Activated CD4-positive, alpha-beta T cell treated with anti-CD3 and anti-CD28 coated beads for 4 hours (primary cell): ENCODE results near the gene LBH.

Experiments used
- DNase-seq, 2 donors: peaks; one replicate each; pipeline ENCODE4 v3.0.0-alpha.2; 2020

The LBH gene

DNA sequence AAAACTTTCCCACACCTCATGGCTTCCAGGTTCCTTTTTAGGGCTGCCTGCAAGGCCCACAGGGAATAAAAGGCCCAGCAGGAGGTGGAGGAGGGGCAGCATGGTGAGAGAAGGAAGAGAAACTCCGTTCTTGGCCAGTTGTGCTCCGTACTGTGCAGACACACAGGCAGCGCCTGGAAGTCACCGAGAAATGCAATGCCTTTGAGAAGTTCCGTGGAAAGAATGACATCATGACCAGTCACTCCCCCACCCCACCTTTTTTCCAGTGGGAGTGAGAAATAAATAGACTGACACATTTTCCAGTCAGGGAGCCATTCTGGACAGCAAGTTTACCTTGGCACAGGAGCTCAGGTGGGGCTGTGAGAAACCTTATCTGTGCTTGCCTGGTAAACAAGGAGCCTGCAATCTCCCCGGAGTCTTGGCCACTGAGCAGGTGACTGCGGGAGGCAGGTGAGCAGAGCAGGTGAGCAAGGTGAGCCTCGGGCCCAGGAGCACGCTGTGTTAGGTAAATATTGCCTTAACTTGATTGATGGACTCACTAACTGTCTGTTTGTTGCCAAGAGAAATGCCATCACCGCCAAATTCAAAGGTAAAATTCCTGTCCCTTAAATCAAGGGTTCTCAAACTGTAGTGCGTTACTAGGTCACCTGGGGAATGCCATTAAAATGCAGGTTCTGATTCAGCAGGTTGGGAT, 13.5 kb upstream of the LBH start:
- no peak for DNase-seq

DNA sequence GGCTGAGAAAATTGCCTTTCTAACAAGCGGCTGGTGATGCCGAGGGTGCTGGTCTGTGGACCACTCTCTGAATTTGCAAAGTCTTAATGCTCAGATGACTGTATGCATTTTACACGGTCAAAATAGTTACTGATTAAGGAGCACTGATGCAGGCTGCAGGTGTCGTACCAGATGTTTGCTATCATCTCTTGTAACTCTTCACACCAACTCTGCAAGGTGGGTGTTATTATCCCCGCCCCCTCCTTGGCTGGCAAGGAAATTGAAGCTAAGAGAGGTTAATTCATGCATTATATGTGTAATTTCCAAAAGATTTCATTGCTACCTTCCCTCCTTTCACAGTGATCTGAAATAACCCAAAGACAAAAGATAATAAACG, 13.0 kb upstream of the LBH start:
- DNase-seq: no peak

DNA sequence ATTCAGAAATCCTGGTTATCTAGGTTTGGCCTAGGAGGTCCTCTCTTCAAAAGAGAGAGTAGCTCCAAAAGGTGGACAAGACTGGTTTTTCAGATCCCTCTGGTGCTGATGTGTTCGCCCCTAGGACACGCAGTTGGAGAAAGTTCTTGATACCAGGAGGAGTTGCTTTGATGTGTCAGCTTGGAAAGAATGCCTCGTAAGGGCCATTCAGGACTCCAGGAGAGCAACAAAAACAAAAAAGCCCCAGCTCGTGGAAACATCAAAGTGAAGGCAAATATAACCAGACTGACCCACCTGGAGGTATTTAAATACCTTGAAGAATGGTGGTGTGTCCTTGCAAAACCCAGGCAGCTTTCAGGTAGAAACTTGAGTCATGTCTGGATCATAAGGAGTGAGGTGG, 12.5 kb upstream of the LBH start:
- no peak for DNase-seq

DNA sequence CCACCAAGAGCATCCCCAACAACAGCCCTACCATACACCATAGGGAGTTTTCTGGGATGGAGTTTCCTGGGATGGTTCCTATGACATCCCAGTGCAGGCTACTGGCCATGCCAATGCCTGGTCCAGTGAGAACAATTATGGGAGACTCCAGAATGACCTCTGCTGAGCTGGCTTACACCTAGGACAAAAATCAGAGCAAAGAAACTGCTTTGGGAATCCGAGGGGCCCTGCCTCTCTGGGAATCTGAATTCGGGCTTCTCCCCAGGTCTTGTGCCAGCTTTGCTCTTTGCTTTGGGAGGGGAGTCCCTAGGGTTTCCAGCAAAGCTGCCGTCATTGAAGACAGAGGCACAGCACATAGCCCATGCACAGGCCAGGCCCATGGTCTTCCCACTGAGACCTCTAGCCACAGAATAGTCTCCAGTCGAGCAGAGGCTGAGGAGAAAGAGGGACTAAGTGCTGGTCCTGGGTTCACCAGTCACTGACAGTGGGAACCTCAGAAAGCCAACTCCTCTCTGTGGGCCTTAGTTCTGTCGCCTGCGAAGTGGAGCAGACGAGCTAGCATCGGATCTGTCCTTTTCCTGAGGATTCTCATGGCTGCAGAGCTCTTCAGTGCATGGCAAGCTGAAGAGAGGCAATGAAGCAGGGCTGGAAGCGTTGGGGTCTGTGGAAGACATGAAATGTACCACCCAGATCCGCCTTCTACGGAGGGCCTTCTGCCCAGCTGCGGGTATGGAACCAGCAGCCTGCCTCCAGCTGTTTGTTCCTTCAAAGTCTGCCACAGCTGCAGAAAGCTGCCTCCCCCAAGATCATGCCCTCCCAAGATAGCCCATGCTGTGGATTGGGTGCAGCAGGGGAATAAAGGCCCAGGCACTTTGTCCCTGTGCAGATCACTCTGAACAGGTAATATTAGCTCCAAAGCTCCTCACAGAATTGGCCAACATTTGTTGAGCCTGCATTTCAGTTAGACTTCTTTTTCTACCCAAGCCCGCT, 11.2 kb upstream of the LBH start:
- DNase-seq: no peak

DNA sequence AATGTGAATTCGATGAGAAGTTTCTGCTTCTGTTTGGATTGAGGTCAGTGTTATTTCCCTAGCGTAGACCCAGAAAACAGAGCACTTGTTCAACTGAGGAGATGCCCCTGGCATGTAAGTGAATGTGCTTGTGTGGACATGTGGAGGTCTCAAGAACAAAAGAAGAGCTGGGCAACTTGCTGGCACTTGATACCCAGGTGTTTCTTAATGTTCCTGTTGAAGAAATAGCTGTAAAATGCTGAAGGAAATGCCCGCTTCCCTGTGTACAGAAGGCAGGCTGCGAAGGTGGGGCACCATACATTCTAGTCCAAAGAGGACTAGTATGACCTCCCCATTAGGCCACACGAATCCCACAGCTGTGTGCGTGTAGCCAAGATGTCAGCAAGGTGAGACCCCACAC, 9.8 kb upstream of the LBH start:
- no peak for DNase-seq

DNA sequence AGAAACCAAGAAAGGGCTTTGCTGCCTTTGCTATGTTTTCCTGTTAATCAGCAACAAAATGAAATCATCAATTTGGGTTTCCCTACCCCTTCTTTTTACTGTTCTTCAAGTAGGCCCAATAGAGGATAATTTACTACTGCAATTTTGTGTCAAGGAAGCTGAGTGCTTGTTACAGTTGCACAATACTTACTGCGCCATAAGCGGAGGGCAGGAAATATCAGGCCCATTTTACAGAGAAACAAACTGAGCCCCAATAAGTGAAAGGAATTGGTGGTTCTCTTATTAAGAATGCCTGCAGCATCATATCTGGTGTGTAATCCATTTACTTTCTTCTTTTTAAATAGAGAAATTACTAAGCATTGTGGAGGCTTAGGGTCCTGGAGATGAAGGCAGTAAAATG, 9.3 kb upstream of the LBH start:
- no peak for DNase-seq

DNA sequence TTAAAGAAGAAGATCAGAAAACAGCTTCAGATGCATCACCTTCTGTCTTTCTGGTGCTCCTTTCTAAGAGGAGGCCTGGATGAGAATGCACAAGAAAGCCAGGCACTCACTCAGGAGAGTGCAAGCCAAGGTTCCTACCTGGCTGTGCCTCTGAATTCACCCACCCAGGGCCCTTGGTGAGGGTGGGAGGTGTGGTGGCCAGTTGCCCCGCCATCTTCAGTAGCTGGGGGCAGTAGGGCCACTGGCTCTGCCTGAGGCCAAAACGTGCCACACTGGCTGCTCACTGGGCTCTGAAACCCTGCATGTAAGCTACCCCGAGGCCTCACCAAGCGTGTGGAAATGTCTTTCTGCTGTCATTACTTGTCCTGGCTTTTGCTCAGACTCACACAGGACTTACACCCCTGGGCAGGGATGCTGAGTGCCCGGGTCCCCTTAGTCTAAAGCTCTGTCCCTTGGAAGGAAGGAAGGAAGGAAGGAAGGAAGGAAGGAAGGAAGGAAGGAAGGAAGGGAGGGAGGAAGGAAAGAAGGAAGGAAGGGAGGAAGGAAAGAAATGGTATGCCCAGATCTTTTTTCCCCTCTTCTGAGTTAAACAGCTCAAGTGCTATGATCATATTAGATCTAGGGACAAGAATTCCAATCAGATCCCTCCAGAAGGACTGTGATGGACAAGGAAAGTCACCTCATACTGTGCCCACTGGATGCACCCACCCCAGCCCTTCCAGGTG, 8.5 kb upstream of the LBH start:
- no peak for DNase-seq

DNA sequence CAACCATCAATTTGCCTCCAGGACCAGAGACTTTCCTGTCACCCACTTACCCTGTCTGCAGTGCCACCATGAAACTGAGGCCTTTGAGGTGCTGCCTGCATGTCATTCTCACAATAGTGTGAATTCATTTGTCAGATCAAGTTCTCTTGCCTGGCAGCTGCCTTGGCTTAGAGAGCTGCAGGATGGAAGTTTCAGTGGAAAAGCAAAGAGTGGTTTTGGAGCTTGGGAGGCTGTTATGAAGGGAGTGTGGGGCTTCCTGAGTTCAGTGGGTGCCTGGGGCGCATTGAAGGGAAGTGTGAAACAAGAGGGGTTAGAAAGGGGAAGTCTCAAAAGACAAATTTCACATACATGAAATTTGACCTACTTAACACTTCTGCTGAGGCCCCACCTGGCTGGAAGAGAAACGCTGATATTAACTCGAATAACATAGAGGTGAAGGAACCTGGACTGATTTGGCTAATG, 7.9 kb upstream of the LBH start:
- DNase-seq: no peak

DNA sequence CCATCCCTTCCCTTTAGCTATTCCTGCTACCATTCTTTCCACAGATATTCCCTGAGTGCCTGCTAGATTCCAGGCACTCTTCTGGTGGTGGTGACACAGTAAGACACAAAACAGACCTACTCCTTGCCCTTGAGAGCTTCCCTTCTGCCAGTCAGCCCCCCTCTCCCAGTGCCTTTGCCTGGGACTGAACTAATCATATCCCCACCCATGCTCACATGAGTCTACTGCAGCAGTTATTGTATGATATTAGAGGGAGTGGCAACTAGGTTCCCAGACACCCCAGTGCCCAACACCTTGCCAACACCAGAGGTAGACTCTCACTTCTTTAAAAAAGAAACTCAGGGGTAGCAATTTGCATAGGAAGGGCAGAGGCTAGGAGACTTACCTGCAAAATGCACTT, 7.2 kb upstream of the LBH start:
- DNase-seq: no peak

DNA sequence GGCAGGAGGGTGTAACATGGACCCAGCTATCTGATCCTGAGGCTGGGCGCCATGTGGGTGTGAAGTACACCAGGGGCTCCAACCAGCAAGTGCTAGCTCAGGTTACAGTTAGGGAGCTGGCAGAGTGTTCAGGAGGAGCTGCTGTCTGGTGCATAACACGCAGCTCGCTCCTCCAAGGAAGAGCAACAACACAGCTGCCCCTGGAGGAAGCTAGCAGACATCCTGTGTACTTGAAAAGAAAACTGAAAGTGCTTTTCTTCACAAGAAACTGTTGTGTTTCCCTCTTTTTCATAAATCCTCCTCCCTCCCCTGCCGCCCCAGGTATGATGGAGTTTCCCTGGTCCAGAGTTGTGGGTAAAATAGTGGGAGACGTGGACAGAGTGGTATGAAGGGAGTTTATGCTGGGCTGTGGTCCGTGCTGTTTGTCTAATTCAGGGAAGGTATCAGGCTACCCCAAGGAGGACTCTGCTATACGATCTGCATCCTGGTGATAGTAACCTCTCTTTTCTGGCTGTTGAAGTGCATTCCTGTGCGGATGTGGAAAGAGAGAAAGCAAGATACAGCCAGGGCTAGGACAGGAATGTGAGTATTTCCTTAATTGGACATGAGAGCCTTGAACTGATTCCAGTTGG, 6.1 kb upstream of the LBH start:
- peak in 1 of 2 donors; percentile 43 for DNase-seq

DNA sequence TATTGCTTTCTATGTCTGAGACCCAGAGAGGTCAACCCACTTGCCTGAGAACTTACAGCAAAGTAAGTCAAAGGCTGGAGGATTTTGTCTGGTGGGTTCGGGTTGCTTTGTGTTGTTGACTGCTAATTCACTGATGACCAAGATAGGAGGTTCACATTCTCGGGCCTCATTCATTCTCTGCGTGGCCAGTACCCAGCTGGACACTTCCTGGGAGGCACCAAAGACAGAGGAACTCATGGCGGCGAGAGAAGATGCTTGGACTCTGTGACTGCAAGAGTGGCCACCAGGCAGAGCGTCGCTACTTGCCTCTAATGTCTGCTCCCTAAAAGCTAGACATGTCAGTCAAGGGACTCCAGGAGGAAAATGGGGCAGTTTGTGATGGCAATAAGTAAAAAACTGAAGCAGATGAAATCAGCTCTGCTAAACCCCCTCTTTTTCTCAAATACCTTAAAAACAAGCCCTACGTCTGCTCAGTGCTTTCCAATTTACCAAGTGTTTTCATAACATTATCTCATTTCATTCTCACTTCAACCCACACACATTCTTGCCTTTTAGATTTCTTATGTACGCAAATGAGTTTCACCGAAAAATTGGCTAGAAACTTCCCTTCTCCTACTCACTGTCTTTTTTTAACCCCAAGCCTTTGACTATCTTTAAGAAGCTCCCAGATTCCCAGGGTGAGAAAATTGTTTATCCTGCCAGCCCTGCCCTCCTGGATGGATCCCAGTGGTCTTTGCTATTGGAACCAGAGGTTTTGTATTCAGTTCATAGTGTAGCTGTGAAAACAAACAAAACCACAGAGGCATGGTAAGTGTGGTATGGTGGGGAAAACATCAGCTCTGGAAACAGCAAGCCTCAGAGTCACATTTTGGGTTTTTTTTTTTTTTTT, 4.9 kb upstream of the LBH start:
- DNase-seq: no peak

DNA sequence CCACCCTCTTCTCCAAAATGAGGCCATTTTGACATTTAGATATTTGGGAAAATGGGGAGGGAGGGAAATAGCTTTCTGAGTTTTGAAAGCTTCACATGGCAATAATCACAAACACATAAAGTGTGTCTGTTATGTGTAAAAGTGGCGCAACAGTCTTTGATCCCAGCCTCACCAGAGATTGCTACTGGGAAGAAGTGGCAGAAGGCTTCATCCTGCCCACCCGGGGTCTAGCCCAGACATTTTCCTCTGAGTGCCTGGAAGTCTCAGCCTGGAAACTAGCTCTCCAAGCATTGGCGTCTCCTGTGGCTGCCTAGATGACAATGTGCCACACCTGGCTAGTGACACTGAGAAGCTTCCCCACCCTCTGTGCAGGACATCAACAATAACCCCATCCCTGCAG, 1.7 kb upstream of the LBH start:
- DNase-seq: no peak

DNA sequence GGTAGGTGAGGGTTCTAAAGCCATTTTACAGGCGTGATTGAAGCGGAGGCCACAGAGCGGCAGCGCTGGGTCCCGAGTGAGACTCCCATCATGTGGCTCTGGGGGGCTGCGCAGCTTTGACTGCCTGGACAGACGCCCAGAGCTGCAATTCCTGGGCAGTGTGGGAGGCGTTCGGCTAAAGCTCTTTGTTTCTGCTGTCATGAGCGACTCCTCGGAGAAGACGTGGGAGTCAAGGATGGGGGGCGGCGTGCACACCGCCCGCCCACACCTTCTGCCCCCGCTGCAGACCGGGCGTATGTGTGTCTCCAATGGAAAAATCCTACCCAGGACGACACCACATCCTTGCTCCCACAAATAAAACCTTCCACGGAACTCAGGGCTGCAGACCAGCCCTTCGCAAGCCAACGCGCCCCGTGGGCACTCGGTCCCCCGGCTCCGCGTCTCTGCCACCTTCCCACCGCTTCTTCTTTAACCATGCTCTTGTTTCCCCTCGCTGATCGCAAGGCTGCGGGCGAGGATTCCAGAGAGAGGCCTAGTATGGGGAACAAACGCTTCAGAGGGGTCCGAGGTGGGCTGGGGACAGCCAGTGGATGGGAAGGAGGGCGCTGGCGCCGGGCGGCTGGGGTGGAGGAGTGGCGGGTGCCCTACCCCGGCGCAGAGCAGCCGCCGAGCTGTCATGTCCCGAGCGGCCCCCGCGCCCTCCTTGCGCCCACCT, 680 bp upstream of the LBH start:
- peak in 1 of 2 donors; percentile 55 for DNase-seq

DNA sequence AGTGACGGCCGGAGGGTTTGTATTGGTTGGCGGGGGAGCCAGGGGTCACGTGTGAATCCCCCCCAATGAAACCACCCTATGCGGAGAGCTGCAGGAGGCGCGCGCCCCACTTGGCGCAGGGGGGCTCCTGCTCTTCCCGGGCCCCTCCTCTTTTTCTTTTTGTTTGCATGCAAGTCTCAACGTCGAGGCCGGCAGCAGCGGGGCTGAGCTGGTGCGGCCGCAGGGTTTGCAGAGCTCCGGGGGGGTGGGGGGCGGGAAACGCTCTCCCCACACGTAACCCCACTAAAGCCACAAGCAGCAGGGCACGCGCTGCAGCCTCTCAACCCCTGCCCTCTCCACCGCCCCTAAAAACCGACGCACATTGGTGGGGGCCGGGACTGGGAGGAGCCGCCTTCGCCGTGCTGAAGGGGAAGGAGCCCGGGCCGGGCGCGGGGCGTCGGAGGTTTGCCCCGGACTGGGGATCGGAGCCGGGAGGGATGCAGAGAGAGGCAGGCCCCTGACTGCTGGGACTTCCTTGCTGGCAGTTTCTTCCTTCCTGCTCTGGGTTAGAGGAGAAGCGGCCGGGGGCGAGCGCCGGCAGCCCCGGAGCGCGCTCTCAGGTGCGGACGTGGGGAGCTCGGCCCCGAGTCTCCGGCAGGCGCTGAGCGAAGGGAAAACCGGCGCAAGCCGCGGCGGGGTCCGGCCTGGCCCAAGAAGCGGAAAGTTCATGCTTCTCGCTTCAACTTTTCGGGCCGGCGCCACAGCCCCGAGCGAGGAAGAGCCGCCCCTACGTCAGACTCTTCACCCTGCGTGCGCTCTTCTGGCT, 864 bp downstream of the LBH start:
- peak; percentile 59 to 70 for DNase-seq

DNA sequence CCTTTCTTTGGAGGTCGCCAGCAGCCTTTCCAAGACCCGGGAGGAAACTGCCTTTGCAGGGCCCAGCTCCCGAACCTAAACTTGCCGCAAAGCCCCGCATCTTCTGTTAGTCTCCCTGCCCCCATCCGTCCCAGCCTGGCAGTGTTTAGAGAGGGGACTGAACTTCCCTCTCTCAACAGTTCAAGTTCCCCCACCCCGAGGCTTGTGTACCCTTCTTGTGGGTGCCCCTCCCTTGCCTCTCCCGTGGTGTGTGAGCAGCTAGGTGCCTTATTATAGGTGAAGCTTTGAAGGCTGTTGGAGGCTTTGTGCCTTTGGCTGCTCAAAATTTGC, 1.4 kb downstream of the LBH start:
- DNase-seq: peak in 1 of 2 donors; percentile 37

DNA sequence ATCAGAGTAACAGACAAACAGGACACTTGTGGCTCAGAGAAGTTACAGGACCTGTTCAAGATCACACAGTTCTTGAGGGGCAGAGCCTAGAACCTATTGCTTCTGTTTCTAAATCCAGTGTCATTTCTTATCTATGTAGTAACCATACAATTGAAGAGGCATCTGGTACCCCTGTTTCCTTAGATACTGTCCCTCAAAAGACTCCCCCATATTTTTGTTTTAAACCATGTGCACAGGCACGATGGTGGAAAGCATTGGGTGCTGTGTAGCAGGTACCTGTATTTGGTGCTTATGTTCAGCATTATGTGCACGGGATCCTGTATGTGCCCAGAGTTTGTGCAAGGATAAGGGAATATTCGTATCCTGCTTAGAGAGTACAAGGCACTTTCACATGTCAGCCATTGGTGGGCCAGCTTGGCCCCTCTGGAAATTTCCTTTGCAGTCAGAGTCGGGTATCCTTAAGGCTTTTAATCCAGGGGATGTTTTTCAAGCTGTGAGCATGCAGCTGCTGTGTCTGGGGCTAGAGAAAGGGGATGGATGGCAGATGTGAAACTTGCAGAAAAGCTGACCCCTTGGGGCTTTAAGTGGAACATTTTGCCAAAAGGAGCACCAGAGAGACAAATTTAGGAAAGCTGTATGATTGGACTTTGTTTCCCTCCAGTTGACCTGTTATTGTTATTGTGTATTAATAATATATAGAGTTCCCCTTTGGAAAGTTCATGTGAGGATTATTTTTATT, 2.1 kb downstream of the LBH start:
- DNase-seq: no peak

DNA sequence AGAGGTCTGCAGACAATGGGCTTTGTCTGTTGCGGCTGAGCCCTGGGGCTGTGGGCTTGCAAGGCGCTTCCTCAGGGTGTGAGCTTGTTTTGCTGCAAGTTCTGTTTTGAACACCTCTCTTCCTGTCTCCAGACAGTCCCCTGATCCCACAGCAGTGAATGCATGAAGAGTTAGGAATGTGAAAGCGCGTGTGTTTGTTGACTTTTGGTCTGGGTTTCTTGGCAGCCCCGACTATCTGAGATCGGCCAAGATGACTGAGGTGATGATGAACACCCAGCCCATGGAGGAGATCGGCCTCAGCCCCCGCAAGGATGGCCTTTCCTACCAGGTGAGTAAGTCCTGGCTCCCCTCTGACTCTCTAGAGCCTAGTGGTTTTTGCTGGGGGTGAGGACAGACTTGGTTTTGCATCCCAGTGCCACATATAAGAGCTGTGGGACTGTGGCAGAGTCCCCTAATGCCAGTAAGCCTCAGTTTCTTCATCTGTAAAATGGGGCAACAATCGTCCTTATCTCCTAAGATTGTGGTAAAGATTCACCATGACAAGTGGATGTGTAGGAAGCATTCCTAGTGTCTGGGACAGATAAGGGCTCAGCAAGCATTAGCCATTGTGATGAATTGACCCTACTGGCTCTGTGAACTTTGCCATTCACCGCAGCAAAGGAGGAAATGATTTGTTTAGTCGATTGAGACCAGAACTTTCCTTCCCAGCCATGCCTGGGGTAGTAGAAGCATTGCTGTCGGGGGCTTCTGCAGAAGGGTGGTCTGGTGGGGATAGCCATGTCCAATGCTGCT, 3.0 kb downstream of the LBH start:
- peak in 1 of 2 donors; percentile 38 for DNase-seq

DNA sequence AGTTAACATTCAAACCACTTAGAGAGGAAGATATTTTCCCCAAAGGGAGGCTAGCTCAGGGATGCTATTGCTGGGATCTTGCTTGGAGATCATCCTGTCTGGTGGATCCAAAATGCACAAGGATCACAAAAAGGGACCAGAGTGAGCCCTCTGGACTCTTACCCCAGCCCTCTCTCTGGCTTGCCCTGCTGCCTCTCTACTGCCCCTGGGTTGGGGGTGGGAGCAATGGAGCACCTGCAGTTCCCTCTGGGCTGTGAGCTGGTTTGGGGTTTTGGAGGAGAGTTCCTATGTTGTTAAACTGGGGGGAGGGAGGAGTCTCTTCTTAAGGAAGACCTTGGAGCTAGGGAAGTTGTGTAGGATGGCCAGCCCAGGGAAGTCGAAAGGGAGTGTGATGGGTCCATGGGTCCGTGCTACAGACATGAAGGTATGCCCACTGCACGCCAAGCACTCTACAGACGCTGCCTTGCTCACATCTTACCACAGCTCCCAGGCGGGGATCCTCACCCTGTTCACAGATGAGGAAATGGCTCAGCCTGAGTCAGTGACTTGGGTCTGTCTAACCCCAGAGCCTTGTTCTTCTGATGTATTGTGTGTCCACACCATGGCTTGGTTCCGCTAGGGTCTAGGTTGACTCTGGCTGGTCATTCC, 3.8 kb downstream of the LBH start:
- peak; percentile 67 to 69 for DNase-seq
